ENCODE measurements around the gene TDRD3.

DNA sequence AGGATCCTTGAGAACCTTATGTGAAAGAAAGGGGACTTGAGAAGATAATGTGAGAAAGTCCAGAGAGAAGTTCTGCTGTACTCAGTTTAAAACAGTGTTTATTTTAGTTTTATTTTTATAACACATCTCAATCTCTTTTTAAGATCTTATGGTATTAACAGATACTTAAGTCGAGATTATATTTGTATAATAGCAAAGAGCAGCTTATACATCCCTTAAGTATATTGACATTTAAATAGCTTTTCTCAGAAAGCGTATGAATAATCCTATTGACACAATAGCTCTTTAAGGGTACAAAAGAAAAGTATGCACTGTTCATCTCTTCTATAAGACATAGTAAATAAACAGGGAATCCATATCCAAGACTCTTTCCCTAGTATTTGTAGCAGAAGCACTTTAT lies 42.2 kb downstream of the TDRD3 start:
- TF ChIP-seq, protein P1, sequence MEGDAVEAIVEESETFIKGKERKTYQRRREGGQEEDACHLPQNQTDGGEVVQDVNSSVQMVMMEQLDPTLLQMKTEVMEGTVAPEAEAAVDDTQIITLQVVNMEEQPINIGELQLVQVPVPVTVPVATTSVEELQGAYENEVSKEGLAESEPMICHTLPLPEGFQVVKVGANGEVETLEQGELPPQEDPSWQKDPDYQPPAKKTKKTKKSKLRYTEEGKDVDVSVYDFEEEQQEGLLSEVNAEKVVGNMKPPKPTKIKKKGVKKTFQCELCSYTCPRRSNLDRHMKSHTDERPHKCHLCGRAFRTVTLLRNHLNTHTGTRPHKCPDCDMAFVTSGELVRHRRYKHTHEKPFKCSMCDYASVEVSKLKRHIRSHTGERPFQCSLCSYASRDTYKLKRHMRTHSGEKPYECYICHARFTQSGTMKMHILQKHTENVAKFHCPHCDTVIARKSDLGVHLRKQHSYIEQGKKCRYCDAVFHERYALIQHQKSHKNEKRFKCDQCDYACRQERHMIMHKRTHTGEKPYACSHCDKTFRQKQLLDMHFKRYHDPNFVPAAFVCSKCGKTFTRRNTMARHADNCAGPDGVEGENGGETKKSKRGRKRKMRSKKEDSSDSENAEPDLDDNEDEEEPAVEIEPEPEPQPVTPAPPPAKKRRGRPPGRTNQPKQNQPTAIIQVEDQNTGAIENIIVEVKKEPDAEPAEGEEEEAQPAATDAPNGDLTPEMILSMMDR (conservative IDR thresholded peaks at IDR 0.05; ENCODE audit: low read depth, low read length), result no peak
- TF ChIP-seq EZH2 (IDR thresholded peaks at IDR 0.05; ENCODE audit: low read length, unreplicated experiment) (no peak), EZH2phosphoT487 (IDR thresholded peaks at IDR 0.05; ENCODE audit: borderline replicate concordance, low read length) (no peak)
